DND-41 (cell line): ENCODE data around the gene PHLDB3.

Source experiments
- ATAC-seq: fragments of 200-7000 bp; cut with Tn5 transposase; 3 replicates; pipeline ENCODE4 v1.9.1; 2021; ENCODE audit warnings: low read depth; ENCODE audit not compliant: insufficient read depth
- DNase-seq: peaks from one replicate; pipeline ENCODE4 v3.0.0-alpha.2; 2020
- H2AFZ ChIP-seq: 2 replicates; pipeline ENCODE4 v1.6.0; 2012; ENCODE audit warnings: low read depth, low read length
- H3K27ac ChIP-seq: 2 replicates; pipeline ENCODE4 v1.5.1; 2012; ENCODE audit warnings: low read length, inconsistent platforms
- H3K27me3 ChIP-seq: fragments of 200-600 bp; sonication (generic); 2 replicates; pipeline ENCODE4 v1.6.0; 2012; ENCODE audit warnings: low read length, mild to moderate bottlenecking, inconsistent platforms; ENCODE audit not compliant: insufficient read depth, poor library complexity
- H3K36me3 ChIP-seq: 2 replicates; pipeline ENCODE4 v1.5.1; 2012; ENCODE audit warnings: low read length, inconsistent platforms; ENCODE audit not compliant: insufficient read depth
- H3K4me1 ChIP-seq: 2 replicates; pipeline ENCODE4 v1.5.1; 2012; ENCODE audit warnings: mild to moderate bottlenecking, low read length; ENCODE audit not compliant: insufficient read depth
- H3K4me2 ChIP-seq: 2 replicates; pipeline ENCODE4 v1.6.0; 2012; ENCODE audit warnings: mild to moderate bottlenecking, moderate library complexity, low read length, inconsistent platforms; ENCODE audit not compliant: insufficient read depth
- H3K4me3 ChIP-seq, 2 experiments: fragments of 200-600 bp in 1 of 2; shearing (Covaris generic) in 1 of 2; 2 replicates each; pipeline ENCODE4 v1.5.1; 2012 to 2016; ENCODE audit warnings: inconsistent platforms in 2 of 2, low read length in 2 of 2, mild to moderate bottlenecking in 2 of 2, low read depth in 1 of 2, moderate library complexity in 1 of 2
- H3K79me2 ChIP-seq: 2 replicates; pipeline ENCODE4 v1.6.0; 2012; ENCODE audit warnings: low read length, inconsistent platforms; ENCODE audit not compliant: insufficient read depth
- H3K9ac ChIP-seq: 2 replicates; pipeline ENCODE4 v1.6.0; 2012; ENCODE audit warnings: low read depth, mild to moderate bottlenecking, inconsistent platforms, low read length, moderate library complexity
- H3K9me3 ChIP-seq: 2 replicates; pipeline ENCODE4 v1.5.1; 2012; ENCODE audit warnings: low read length, moderate library complexity, mild to moderate bottlenecking, inconsistent platforms; ENCODE audit not compliant: insufficient read depth, severe bottlenecking
- H4K20me1 ChIP-seq: 2 replicates; pipeline ENCODE4 v1.6.0; 2012; ENCODE audit warnings: low read length; ENCODE audit not compliant: insufficient read depth
- CTCF ChIP-seq: IDR thresholded peaks from 2 replicates; pipeline ENCODE4 v1.5.1; 2012; ENCODE audit warnings: borderline replicate concordance, low read length, moderate library complexity, mild to moderate bottlenecking; ENCODE audit not compliant: poor library complexity, severe bottlenecking; ENCODE audit errors: extremely low read depth
- EZH2 ChIP-seq: IDR thresholded peaks from 3 replicates; pipeline ENCODE4 v1.6.1; 2012; ENCODE audit warnings: borderline replicate concordance, low read depth, mild to moderate bottlenecking, moderate library complexity, low read length, inconsistent platforms; ENCODE audit not compliant: severe bottlenecking

Gene PHLDB3

GRCh38 chr19:43447655-43448054 is 56.9 kb downstream of the PHLDB3 start:
- H3K4me3 ChIP-seq = no peak overlapping the region
- H3K36me3 ChIP-seq = no peaks in the 10 kb centered on the region
- H4K20me1 ChIP-seq = no peaks in the 10 kb centered on the region
- no peak for ATAC-seq
- no peaks in the 10 kb centered on the region for H3K79me2 ChIP-seq
- no peak overlapping the region for H3K27ac ChIP-seq
- no peaks in the 10 kb centered on the region for H3K9me3 ChIP-seq
- no peak overlapping the region for H3K4me2 ChIP-seq
- DNase-seq = no peak
- H2AFZ ChIP-seq = no peak overlapping the region
- H3K4me1 ChIP-seq = no peaks in the 10 kb centered on the region
- no peaks in the 10 kb centered on the region for H3K27me3 ChIP-seq
- no peak for TF ChIP-seq EZH2
- no peak for TF ChIP-seq CTCF
- no peak overlapping the region for H3K9ac ChIP-seq

GRCh38 chr19:43446746-43447489 is 57.6 kb downstream of the PHLDB3 start:
- Histone ChIP-seq H3K4me2 (no peak overlapping the region), H3K27me3 (no peaks in the 10 kb centered on the region), H3K36me3 (no peaks in the 10 kb centered on the region), H3K9ac (no peak overlapping the region), H3K27ac (no peak overlapping the region), H4K20me1 (no peaks in the 10 kb centered on the region), H3K79me2 (no peaks in the 10 kb centered on the region), H3K9me3 (no peaks in the 10 kb centered on the region), H2AFZ (no peak overlapping the region), H3K4me3 (no peak overlapping the region), H3K4me1 (no peaks in the 10 kb centered on the region)
- ATAC-seq = peak; percentile 78
- peak; percentile 70 for DNase-seq
- TF ChIP-seq EZH2 (no peak), CTCF (peak; percentile 94)

- Histone ChIP-seq H3K4me3 (no peak overlapping the region), H3K36me3 (no peaks in the 10 kb centered on the region), H3K4me1 (no peaks in the 10 kb centered on the region), H4K20me1 (no peaks in the 10 kb centered on the region), H3K9me3 (no peaks in the 10 kb centered on the region), H3K79me2 (no peaks in the 10 kb centered on the region), H3K27me3 (no peaks in the 10 kb centered on the region), H3K9ac (no peak overlapping the region), H2AFZ (no peak overlapping the region), H3K27ac (no peak overlapping the region), H3K4me2 (no peak overlapping the region)
- no peak for TF ChIP-seq EZH2
- TF ChIP-seq CTCF = no peak
- no peak for ATAC-seq
- no peak for DNase-seq
These were observed 59.1 kb downstream of the PHLDB3 start for GRCh38 chr19:43445426-43445825.
